H1 (cell line): ENCODE results near the gene MYO5B.

Source experiments
- CTCF ChIP-seq, 3 experiments: IDR thresholded peaks; 1 replicate in 2 of 3; 2 replicates in 1 of 3; pipeline versions ENCODE4 v1.5.1 to v1.6.1; 2011; ENCODE audit warnings: low read length in 3 of 3, mild to moderate bottlenecking in 3 of 3, inconsistent platforms in 2 of 3, low read depth in 1 of 3, moderate library complexity in 1 of 3; ENCODE audit not compliant: insufficient read depth in 1 of 3; ENCODE audit errors: control extremely low read depth in 1 of 3
- EGR1 ChIP-seq: IDR thresholded peaks from 2 replicates; pipeline ENCODE4 v1.6.1; 2011; ENCODE audit warnings: low read depth, low read length, borderline replicate concordance
- EZH2 ChIP-seq: fragments of 200-600 bp; sonication (generic); IDR thresholded peaks from 2 replicates; pipeline ENCODE4 v1.7.1; 2012; ENCODE audit warnings: low read depth, mild to moderate bottlenecking, moderate library complexity, low read length, inconsistent platforms; ENCODE audit not compliant: severe bottlenecking
- JUN ChIP-seq: IDR thresholded peaks from 2 replicates; pipeline ENCODE4 v1.6.1; 2011; ENCODE audit warnings: low read depth, mild to moderate bottlenecking, improper control_type of control experiment, low read length
- KDM1A ChIP-seq: fragments of 200-600, 300-600 bp; sonication (generic); IDR thresholded peaks from 2 replicates; pipeline ENCODE4 v1.7.1; 2016; ENCODE audit warnings: mild to moderate bottlenecking, low read length, borderline replicate concordance
- MAFK ChIP-seq: IDR thresholded peaks from 2 replicates; pipeline ENCODE4 v1.6.1; 2012; ENCODE audit warnings: low read depth, mild to moderate bottlenecking, improper control_type of control experiment, low read length
- NANOG ChIP-seq: IDR thresholded peaks from 2 replicates; pipeline ENCODE4 v1.6.1; 2011; ENCODE audit warnings: low read length, low read depth, mild to moderate bottlenecking, inconsistent platforms; ENCODE audit not compliant: insufficient read depth, poor library complexity, severe bottlenecking
- RXRA ChIP-seq: IDR thresholded peaks from 2 replicates; pipeline ENCODE4 v1.6.1; 2011; ENCODE audit warnings: low read depth, mild to moderate bottlenecking, low read length, moderate library complexity; ENCODE audit not compliant: insufficient read depth
- TBP ChIP-seq: IDR thresholded peaks from 2 replicates; pipeline ENCODE4 v1.6.1; 2011; ENCODE audit warnings: low read depth, low read length, improper control_type of control experiment
- YY1 ChIP-seq: IDR thresholded peaks from 2 replicates; pipeline ENCODE4 v1.6.1; 2011; ENCODE audit warnings: low read depth, mild to moderate bottlenecking, low read length

DNA sequence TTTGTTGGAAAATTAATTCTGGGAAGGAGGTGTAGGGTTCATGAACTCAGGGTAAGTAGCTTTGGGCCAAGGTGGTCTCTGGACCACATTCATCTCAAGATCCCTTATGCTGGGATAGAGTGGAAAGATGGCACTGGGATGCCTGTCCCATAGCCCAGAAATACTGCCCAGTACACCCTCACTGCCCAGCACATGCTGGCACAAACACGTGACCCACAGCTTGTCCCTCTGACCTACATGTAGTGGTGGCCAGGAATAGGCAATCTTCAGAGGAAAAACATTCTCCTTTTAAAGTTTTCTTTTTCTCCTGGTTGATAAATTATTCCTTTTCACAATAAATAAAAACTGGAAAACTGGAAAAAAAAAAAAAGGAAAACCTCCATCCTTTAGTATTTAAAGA is 246.0 kb downstream of the MYO5B start:
- TF ChIP-seq EZH2 (no peak), EGR1 (no peak), RXRA (no peak), NANOG (no peak), CTCF (IDR thresholded peaks at IDR 0.05; ENCODE audit: control extremely low read depth in 1 of 3, insufficient read depth in 1 of 3, low read depth in 1 of 3, low read length in 3 of 3) (no peak), JUN (no peak), KDM1A (no peak), MAFK (no peak), TBP (no peak), YY1 (no peak)
